ENCODE data around the gene FAM184A.

FAM184A gene

DNA sequence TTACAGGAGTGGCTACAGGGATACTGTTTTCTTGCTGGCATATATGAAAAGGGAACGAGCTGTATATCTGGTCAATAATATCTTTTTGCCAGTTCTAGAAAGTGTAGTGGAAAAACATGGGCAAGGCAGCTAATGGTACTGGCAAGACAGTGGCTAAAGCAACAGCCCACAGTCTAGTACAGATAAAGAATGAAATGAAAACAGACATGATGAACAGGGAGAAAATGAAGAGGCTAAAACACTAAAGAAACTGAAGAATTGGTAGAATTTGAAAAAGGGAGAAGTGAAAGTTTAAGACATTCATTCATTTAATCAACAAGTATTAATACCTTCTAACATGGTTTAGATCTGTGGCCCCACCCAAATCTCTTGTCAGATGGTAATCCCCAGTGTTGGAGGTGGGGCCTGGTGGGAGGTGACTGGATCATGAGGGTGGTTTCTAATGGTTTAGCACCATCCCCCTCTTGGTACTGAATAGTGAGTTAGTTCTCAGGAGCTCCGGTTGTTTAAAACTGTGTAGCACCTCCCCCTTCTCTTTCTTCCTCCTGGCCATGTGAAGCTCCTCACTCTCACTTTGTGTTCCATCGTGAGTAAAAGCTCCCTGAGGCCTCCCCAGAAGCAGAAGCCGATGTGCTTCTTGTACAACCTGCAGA is 18.1 kb downstream of the FAM184A start:
- no peak for DNase-seq

DNA sequence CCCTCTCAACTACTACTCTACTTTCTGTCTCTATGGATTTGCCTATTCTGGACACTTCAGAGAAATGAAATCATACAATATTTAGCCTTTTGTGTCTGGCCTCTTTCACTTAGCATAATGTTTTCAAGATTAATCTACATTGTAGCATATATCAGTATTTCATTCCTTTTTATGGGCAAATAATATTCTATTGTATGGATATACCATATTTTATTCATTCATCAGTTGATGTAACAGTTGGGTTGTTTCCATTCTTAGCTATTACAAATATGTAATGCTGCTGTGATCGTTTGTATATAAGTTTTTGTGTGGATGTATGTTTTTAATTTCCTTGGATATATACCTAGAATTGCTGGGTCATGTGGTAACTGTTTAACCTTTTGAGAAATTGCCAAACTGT is 23.4 kb downstream of the FAM184A start:
- DNase-seq = no peak

DNA sequence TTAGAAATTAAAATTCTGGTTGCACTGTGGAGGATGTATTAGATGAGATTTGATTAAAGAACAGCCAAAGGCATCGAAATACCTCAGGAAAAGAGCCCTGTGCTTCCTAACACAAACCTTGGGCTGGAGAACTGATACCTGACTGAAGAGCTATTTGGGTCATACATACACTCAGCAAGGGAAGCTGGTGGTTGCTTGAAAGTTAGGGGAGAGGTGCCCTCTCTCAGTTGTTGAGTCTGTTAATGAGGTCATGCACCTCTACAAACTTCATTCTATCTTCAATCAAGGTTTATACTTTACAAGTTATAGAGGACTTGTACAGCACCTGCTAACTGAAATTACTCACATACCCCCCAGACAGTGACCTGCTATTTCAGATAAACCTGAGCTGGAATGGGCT is 25.5 kb downstream of the FAM184A start:
- no peak for DNase-seq

DNA sequence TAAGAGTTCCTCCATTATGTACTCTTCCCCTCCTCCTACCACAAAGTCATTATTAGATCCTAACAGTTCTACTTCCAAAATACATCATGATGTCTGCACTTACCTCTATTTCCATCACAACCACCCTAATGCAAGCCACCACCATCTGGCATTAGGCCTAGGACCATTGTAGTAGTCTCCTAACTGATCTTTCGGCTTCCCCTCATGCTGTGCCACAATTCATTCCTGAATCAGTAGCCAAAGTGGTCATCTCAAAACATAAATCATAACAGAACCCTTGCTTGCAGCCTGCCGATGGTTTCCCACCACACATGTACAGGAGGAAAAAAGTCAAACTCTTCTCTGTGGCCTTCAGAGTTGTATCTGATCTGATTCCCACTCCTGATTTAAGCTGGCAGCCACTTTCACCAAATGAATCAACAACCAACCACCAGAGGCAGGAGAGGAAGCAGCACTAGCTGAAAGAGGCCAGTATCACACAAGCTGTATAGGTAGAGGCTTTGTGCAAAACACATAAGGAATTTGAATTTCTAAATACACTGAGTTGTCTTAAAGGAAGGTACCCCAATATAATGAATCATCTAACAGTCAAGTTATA is 26.1 kb downstream of the FAM184A start:
- DNase-seq = no peak

DNA sequence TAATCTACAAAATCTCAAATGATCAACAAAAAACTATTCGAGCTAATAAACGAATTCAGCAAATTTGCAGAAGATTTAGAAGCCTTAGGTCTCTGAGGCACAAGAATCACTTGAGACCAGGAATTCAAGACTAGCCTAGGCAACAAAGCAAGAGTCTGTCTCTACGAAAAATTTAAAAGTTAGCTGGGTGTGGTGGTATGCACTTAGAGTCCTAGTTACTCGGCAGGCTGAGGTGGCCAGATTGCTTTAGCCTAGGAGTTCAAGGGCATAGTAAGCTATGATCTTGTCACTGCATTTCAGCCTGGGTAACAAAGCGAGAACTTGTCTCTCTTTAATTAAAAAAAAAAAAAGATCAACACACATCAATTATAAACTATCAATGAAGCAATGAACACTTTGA is 34.2 kb downstream of the FAM184A start:
- no peak for DNase-seq

DNA sequence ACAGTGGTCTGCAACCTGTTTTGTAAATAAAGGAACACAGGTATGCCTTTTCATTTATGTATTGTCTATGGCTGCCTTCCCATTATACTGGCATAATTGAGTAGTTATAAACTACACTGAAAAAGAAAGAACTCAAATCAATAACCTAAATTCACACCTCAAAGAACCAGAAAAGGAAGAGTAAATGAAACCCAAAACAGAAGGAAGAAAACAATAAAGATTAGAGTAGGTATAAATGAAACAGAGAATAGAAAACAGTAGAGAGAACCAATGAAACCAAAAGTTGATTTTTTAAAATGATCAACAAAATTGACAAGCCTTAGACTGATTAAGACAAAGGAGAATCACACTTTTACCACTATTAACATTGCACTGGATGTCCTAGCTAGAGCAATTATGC is 34.7 kb downstream of the FAM184A start:
- DNase-seq = no peak

DNA sequence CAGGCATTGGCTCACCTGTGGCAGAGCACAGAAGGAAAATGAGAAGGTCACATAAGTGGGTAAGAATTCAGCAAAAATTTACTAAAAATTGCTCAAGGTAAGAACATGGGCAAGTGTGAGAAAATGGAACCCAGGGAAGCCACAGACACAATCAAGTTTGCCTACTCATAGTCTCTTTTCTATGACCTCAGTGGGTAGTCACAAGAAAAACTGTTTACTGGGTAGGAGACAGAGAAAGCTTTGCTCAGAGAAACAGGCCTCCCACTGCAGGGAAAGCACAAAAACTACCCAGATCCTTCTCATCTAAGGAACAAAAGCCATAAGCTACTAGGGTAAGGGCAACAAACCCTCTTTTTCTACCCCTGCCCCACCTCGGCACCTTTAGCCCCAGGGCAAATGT is 35.2 kb downstream of the FAM184A start:
- no peak for DNase-seq

DNA sequence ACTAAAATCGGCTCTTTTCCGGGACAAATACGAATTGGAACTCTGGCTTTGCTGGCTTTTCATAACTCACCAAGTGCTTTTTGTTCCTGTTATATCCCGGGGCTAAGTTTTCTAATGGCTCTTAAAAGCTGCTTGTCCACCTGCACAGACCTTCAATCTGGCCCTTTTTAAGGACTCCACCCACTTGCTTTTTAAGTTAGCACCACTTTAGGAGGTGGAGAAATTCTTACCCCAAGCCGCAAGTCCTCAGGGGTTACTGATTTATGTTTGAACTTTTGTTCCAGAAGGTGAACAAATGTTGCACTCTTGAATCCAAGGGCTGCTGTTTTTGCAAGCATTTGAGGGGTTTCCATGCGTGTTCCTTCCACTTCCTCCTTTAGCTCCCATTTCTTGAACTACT is 37.8 kb downstream of the FAM184A start:
- no peak for DNase-seq

DNA sequence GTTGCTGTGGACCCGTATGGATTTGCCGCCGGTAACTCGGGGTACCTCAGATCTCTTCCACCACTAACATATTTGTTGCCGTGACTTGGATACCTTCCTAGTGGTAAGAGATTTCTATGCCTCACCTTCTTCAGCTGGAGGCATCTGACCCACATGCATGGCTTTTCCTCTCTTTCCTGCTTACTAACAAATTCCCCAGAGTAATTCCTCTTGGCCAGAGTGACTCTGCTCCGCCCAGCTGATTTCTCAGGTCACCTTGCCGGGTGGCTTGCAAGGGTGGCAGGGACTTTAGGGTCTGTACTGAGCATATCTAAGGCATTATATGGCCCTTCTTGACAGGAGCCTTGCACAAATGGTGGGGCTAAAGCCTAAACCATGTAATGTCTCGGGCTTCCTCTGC is 38.2 kb downstream of the FAM184A start:
- no peak for DNase-seq

DNA sequence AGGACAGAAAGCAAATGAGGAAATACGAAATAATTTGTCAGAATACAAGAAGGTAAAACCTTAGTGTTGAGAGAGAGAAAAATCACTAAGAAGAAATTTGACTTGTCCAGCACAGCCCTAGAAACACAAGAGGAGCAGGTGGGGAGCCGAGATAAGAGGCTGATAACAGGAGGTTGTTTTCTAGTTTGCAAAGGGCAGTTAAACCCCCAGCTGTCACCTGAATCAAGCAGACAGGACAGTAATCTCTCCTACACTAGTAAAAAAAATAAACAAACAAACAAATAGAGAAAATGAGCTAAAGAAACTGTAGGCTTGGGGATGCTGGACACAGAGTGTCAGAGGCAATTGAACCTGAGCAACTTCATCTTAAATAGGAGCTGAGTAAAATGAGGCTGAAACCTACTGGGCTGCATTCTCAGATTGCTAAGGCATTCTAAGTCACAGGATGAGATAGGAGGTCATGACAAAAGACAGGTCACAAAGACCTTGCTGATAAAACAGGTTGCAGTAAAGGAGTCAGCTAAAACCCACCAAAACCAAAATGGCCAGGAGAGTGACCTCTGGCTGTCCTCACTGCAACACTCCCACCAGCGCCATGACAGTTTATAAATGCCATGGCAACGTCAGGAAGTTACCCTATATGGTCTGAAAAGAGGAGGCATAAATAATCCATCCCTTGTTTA is 40.4 kb downstream of the FAM184A start:
- DNase-seq = no peak

DNA sequence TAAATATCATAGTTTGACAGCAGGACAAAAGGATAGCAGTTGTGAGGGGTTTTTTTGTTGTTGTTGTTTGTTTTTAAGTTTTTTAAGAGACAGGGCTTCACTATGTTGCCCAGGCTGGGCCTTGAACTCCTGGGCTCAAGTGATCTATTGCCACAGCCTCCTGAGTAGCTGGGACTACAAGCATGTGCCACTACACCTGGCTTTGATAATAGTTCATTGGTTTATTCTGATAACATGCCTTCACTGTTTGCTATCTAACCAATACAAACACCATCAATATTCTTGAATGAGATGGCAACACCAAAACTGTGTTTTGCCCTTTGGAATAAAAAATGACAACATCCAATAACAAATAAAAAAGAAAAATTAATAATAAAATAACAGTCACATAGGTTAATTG is 41.2 kb downstream of the FAM184A start:
- no peak for DNase-seq

DNA sequence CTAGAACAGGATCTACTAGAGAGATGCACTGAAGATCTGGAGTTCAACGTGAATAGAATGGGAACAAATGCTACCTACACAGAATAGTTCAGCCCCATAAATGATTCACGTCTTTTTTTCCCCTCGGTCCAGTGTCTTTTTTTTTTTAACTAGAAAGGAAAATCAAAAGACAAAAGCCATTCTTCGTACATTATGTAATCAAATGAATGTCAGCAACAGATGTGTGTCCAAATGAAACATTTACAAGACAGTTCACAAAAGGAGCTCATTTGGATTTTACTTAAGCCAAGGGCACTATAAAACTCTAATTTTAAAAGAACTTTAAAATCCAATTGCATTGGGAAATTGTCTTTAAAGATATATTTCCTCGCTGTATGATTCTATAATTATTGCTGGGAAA is 42.4 kb downstream of the FAM184A start:
- no peak for DNase-seq

DNA sequence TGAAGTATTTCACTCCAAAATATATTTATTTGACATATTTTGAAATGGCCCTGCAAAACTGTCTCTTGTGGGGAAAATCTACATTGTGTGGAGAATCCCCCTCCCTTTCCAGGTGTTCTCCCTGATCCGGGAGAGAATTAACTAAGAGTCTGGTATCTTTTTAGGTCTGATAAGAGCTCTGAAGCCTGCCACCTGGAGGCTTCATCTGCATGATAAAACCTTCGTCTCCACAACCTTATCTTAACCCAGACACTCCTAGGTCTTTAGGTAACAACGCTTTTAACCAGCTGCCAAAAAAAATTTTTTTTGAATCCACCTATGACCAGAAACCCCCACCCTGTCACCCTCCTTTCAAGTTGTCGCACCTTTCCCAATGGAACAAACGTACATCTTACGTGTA is 43.0 kb downstream of the FAM184A start:
- DNase-seq = no peak

DNA sequence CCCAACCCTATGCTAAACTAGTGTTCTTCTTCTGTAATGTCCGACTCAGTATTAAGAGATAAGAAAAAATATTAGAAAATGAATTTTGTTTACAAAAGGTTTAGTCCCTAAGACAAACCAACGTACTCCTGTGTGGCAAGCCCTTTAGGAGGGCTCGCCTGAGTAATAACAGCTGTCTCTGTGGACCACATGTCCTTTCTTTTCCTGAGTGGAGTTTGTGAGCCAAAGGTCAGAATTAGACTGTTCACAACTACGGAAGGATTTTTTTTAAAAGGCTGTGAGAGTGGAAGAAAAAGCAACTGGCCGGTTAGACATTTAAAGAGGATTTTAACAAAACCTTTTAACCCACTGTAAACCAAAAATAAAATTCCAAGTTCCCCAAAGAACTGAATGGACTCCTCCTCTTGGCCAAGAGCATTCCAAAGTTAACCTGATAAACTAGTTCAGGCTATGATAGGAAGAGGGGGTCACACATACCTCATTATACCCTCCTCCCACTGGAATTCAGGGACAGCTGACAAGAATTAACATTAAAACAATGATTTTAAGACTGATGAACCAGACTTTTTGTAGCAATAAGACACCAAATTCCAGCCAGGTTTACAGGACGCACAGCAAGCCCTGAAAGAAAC is 43.5 kb downstream of the FAM184A start:
- DNase-seq = no peak

DNA sequence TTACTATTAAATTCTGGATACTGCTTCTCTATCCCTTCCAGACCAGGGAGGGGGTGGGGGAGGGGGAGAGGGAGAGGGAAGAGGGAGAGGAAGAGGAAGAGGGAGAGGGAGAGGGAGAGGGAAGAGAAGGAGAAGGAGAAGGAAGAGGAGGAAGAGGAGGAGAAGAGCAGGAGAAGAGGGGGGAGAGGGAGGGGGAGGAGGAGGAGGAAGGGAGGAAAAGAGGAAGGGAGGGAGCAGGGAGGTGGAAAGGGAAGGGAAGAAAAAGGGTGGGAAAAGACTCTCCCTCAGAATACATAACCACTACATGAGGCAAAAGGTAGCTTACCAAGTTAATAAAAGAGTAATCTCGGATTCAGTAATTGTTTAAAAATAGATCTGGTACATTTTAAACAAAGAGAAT is 46.0 kb downstream of the FAM184A start:
- no peak for DNase-seq

DNA sequence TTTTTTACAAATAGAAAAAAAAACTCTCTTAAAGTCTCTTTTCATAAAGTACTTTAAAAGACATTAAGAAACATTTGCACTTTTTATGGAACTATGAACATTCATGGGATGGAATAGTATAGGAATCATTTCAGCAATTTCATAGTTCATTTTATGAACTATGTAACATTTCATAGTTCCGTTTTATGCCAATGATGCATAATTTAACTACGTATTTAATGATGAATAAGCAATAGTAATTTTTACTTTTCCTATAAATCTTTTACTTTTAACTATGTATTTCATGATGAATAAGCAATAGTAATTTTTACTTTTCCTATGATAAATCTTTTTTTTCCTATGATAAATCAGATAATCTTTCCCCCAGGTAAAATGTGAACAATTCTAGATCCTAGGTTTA is 47.7 kb downstream of the FAM184A start:
- no peak for DNase-seq

DNA sequence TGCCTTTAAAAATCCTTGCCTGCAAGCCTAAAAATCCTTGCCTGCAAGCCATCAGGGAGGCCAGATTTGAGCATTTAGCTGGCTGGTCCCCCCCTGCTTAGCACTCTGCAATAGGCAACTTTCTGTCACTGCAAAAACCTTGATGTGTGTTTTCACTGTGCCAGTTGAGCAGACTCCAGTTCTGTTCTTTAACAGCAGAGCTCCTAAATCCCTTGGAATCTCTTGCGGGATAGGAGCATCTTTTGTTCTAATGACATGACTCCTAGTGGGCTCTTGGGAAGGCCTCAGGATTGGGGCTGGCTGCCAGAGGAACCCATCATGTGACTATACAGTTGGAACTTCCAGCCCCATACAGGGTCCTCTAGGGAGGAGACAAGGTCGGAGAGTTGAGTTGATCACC is 50.4 kb downstream of the FAM184A start:
- DNase-seq = no peak

DNA sequence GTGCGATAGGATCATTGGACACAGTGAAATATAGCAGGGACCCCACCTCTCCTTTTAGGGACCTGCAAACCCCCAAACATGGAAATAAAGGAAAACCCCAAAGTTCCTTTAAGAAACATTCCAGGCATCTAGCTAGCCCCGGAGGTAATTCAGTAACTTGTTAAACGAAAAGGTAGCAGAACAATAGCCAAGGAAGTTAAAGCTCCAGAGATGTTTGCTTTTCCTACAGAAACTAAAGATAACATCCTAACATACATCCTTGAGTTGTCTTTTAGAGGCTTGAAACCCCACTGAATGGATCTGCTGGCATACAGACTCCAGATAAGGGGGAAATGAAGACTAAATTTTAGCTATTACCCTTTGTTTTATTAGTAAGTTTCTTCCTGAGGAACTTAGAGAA is 51.0 kb downstream of the FAM184A start:
- DNase-seq = no peak

DNA sequence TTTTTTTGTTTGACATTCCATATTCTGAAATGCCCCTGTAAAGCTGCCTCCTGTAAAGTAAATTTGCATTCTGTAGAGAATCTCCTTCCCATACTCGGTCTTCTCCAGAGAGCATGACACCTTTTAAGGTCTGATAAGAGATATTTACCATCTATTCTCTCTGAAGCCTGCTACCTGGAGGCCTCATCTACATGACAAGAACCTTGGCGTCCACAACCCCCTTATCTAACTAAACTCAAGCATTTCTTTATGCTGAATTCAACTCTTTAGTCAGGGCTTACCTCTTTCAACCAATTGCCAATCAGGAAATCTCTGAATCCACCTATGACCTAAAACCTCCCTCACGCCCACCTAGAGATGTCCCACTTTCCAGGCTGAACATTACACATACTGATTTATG is 51.6 kb downstream of the FAM184A start:
- DNase-seq = no peak

DNA sequence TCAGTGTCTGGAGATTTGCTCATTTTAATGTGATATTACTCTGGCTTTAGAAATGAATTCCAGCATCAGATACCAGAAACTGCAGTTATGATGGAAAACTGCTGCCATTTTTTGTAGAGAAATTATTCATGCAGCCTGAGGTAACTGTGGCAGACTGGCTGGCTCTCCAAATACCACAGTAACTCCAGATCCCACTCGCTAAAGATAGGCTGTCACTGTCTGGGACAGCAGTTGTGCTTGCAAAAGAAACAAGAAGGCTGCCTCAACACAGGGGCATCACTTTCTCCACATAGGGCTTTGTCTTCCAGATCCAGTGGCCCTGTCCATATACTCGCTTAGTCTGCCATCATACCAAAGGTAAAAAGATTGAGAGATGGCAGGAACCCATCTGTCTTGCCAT is 52.7 kb downstream of the FAM184A start:
- DNase-seq = no peak

DNA sequence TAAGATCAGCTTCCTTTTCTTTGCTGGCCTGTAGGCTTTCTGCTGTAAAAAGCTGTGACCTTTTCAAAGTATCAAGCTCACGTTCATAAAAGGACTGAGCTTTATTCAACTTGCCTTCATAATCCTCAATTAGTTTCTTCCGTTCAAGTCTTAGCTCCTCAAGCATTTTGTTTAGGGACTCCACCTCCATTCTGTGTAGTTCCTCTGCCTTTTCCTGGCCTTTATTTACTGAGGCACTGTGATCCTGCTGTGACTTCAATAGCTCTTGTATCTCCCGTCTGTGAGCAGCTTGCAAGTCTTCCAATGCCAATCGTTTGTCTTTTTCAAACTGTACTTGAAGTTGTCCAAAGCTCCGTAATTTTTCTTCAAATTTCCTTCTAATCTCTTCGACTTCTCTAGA is 54.4 kb downstream of the FAM184A start:
- DNase-seq = no peak

DNA sequence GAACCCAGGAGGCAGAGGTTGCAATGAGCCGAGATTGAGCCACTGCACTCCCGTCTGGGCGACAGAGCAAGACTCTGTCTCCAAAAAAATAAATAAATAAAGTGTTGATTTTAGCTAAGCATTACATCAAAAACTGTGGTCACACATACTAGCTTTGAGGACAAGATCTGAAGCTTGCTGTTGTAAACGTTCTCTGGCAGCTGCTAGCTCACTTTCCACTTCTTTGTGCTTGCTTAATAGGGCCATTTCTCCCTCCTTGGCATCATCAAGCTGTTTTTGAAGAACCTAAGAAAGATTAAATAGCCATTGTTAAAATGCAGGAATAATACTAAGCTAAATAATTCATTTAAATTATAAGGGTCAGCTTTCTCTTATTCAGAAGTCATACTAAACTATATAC is 55.7 kb downstream of the FAM184A start:
- DNase-seq = no peak

DNA sequence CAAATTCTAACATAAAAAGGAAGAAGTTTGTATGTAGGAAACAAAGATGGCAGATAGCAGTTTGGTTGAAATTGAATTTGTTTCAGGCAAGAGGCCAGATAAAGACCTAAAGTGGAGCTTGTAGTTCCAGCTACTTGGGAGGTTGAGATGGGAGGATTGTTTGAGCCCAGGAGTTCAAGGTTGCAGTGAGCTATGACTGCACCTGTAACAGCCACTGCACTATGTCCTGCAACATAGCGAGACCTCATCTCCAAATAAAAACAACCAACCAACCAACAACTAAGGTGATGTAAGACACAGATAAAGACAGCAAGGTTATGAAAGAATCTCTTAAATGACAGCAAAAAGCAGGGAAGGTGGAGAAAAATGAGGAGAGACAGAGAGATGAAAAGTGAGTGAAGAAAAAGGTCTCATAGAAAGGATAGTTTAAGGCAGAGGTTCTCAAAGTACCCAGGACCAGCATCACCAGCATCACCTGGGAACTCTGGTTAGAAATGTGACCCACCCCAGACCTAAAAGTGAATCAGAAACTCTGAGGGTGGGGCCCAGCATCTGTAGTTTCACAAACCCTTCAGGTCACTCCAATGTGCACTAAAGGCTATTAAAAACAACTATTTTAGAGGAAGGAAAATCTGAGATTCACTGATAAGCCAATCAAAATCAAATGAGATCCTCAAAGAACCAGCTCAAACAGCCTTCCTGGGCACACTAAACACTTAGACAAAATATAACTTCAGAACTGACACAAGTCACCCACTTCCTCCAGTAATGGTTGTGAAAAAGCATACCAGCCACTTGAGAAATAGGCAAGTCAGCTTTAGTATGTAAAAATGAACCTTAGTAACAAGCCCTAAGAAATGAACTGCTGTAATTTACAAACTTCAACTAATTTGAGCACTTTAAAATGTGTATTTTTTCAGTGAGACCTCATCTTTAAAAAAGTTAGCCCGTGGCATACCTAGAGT is 57.6 kb downstream of the FAM184A start:
- DNase-seq = no peak
